Measurements from ENCODE around the gene WBP2.
A peak's percentile ranks its signal among the peaks of the same experiment; 100 is the strongest.

Gene WBP2

GRCh38 chr17:75855310-75856061 is at the start of gene WBP2:
WBP2 (minus strand) TSS chr17:75855335; CDS start chr17:75855297, 38 bp downstream.
- DNase-seq, result peak; percentile 100

DNA sequence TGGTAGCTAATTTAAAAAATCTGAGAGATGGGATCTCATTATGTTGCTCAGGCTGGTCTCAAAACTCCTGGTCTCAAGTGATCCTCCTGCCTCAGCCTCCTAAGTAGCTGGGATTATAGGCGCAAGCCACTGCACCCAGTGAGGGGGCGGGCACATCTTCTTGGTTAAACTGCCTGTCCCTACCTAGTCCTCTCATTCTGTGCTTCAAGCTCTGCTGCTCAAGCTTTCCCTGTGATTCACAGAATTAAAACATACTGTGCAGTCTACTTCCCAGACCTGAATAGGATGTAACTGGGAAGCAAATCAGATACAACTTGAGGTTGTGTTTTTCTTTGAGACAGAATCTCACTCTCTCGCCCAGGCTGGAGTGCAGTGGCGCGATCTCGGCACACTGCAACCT is 47.3 kb upstream of the WBP2 start:
- no peak for DNase-seq

DNA sequence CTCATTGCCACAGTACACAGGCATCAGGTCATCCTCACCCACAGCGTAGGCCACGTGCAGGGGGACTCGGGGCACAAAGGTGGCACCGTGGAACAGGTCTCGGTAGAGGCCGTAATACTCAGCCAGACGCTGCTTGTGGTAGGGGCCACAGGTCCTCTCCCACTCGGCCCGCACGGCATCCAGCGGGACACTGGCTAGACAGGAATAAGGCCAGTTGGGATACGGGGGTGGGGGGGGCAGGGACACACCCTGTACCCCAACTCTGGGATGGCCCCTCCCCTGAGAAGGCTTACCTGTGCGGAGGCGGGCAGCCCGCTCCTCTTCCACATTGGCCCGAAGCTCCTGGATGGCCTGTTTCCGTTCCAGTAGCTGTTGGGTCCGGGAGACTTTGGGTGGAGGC is 46.6 kb upstream of the WBP2 start:
- DNase-seq, result no peak

DNA sequence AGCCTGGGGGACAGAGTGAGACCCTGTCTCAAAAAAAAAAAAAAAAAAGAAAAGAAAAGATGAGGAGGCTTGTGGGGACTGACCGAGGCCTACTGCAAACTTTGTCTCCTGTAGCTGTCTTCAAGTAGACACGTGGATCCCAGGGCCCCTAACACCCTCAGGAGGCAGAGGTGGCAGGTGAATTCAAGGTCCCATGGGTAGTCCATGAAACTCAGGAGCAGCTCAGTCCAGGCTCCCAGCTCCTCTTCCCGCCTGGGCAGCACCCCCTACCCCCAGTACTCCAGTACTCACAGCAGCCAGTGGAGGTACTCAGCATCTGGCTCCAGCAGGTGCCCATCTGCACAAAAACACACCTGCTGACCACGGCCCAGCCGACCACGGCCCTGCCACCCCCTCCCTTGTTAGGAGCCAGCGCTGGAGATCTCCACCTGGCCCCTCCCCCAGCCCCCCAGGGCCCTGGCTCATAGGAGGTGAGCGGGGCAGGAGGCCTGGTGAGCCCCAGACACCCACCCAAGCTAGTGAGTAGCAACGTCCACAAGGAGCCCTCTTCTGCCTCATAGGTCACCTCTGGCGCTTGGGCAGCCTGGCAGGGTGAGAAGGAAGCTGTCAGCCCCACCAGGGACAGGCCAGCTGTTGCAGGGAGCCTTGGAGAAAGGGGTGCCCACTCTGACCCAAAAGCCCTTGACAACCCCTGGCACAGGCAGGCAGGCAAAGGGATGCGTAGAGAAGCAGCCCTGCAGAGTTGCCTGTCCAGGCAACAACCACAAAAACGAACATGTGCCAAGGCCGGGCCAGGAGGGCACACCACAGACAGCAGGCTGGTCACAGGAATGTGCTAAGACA is 45.8 kb upstream of the WBP2 start:
- DNase-seq, result no peak

- no peak for DNase-seq
Observed at GRCh38 chr17:75899767-75900468, 44.8 kb upstream of the WBP2 start.

GRCh38 chr17:75899353-75899752 is 44.2 kb upstream of the WBP2 start:
- no peak for DNase-seq

GRCh38 chr17:75898791-75899190 is 43.7 kb upstream of the WBP2 start:
- no peak for DNase-seq

DNA sequence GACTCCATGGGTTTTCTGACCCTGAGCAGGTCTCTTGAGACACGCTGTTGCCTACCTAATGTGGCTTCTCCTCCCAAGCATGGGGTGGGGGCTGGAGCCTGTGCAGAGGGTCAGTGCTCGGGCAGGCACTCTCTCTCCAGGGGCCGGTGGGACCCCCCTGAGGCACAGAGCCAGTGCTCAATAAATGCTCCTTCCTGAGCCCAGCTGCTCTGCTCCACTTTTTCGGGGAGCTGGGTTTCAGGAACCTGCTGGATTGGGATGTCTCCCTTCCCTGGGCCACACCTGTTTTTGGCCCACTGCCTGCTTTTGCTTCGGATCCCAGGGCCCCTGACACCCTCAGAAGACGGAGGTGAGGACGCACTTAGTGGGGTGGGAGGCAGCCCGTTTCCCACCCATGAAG is 42.9 kb upstream of the WBP2 start:
- DNase-seq, result no peak

DNA sequence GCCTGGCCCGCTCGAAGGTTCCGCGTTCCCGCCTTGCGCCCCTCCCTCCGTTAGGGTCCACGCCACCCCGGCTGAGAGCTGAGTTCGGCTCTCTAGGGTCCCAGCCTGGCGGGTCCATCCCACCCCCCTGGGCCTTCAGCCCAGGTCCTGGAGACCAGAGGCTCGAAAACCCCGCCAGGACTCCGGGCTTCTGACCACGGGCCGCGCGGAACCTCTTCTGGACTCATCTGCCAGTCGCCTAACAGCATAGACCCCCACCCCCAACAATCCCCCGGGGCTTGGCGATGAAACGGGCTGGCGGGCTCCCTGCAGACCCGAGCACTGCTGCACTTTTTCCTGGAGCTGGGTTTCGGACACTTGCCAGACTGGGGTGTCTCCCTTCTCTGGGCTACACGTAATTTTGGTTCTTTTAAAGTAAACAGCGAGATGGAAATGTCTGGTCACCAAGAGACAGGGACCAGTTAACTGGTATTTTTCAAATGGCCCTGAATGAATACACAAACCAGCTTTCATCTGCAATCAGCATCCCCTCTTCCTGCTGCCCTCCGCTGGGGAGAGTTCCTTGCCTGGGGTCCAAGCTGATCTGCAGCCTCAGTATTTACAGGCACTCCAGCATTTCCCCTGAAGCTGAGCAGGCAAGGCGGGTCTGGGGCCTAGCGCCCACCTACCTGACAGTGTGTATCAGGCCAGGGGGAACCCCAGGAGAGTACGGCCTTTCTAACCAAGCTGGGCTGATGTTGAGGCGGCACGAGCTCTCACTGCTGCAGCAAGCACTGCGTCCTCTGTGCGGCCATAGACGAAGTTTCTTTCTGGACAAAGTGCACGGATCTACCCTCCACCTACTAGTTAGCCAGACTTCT is 42.3 kb upstream of the WBP2 start:
- no peak for DNase-seq

GRCh38 chr17:75896415-75897159 is 41.5 kb upstream of the WBP2 start, which contains the start of gene TRIM65:
TRIM65 (minus strand) TSS chr17:75896951; CDS start chr17:75896937, 14 bp downstream.
- peak; percentile 86 to 88 for DNase-seq

- no peak for DNase-seq
Observed at GRCh38 chr17:75895370-75896155, 40.4 kb upstream of the WBP2 start.

DNA sequence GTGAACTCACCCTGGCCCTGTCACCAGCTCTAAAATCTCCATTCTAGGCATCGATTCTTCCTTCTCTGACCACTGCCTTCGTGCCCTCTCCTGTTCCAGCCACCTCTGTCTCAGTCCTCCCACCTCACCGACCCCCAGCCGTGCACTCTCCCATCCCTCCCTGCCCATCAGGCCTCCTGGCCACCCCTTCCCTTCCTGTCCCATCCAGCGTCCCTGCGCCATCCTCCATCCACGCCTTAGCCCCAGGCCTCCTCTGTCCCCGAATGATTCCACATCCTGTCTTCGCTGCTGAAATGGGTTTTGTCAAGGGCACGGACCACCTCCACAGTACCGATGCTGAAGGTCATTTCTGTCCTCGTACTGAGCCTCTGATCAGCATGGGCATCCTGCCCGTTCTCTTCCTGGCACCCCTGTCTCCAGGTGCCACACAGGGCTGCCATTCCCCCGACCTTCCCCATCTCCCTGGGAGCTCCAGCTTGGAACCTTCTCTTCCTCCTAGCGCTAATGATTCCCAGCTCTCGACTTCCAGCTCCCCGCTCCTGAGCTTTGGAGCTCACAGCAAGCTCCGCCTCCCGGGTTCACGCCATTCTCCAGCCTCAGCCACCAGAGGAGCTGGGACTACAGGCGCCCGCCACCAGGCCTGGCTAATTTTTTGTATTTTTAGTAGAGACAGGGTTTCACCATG is 39.1 kb upstream of the WBP2 start:
- no peak for DNase-seq

GRCh38 chr17:75893305-75894048 is 38.3 kb upstream of the WBP2 start:
- DNase-seq, result no peak

GRCh38 chr17:75892556-75893224 is 37.6 kb upstream of the WBP2 start:
- DNase-seq, result no peak

- no peak for DNase-seq
Observed at GRCh38 chr17:75891605-75892555, 36.7 kb upstream of the WBP2 start.

DNA sequence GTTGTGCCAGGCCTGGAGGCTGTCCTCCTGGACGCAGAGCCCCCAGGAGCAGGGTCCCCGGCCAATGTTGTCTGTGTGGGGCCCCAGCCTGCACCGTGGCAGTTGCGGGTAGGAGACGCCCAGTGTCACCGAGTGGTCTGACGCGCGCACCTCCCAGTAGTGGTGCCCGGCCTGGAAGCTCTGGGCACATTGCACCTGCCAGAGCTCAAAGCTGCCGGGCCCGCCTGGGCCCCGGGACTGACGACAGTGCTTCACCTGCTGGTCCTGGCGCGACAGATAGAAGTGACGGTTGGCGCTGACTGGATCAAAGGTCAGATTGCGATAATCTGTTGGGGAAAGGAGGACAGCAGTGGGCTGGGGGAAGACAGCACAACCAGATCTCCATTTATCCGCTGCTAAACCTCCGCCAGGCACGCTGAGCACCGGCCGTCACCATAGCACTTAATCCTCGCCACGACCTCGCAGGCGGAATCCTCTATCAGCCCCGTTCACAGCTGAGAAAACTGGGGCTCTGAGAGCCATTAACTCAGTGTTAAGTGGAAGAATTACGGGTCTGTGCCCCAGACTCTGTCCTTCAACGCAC is 36.0 kb upstream of the WBP2 start:
- DNase-seq, result no peak

GRCh38 chr17:75889454-75889853 is 34.3 kb upstream of the WBP2 start:
- DNase-seq, result no peak
